ENCODE measurements around the gene HIRIP3.
"Not testable (repeated sequence)": the region's sequence is repeated elsewhere in the genome, so short reads cannot be mapped to it uniquely, and the experiment has no call there.

HIRIP3 gene

DNA sequence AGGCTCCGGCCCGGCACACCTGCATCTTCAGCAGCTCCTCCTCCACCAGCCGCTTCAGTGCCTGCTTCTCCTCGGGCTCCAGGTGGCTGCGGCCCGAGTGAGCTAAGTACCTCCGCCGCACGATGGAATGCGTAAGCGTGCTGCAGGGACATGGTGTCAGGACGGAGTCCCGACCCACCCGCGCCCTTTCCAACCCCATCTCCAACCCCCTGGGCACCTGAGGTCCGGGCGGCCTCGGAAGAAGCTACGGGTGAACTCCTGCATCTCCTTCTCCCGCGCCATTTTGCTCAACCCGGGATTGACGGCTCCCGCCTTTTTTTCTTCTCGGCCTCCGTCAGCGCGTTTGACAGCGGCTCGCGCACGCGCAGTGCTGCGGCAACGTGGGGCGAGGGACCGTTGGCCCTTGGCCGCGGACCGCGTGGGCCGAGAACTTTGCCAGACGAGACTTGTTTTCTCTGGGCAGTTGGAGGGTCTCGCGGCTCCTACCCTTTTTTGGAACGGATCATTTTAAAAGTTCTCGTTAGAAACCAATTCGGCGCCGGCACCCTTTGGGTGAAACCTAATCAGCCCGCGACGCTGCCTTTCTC is at the start of gene HIRIP3:
TSS of gene HIRIP3 (minus strand) at position 294 of the 587 bp plus-strand sequence. CDS start at position 282, 12 bp downstream.
- peak; percentile 87 for DNase-seq

DNA sequence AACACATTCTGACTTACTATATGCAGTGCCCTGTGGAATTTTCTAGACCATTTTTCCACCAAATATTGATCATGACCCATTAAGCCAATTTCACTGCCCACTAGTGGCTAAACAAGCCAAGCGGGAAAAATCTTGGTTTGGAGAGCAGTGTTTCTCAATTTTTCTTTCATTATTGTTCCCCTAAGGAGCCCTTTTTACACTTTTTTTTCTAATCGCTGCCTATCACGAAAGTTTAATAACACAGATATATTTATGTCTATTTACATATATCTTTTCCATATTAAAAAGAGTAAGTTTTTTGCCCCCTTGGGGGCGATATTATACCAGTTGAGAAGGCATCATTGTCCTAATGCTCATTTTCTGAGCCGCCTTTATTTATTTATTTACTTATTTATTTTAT is 46.4 kb upstream of the HIRIP3 start:
- no peak for DNase-seq

- not testable (repeated sequence) for DNase-seq
These were observed 45.3 kb upstream of the HIRIP3 start for GRCh38 chr16:30040690-30041089.

GRCh38 chr16:30040221-30040620 is 44.8 kb upstream of the HIRIP3 start:
- no peak for DNase-seq

- no peak for DNase-seq
These were observed 37.9 kb upstream of the HIRIP3 start for GRCh38 chr16:30033270-30033669.

DNA sequence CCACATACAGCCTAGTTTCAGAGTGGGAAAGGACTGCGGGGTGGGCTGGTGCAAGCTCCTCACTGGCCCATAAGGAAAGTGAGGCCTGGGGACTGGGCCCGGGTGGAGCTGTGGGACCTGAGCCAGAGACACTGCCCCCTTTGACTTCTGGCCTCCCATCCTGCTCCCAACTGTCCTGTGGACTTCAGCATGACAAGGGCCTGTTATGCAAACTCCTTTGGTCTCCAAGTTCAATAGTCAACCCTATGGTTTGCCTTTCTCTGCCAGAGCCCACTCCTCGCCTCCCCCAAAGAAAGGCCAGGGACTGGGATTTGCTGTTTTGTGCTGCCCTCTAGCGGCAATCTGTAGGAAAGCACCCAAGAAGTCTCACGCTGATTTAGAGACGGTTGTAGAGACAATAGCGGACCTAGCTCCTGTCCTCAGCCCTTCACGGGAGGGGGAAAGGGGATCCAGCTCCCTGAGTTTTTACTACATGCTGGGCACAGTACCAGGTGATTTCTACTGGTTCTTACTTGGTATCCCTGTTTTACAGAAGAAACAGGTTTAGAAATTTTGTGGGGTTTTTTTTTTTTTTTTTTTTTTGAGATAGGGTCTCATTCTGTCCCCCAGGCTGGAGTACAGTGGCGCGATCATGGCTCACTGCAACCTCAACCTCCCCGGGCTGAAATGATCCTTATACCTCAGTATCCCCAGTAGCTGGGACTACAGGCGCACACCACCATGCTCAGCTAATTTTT is 36.8 kb upstream of the HIRIP3 start:
- DNase-seq = peak; percentile 62

DNA sequence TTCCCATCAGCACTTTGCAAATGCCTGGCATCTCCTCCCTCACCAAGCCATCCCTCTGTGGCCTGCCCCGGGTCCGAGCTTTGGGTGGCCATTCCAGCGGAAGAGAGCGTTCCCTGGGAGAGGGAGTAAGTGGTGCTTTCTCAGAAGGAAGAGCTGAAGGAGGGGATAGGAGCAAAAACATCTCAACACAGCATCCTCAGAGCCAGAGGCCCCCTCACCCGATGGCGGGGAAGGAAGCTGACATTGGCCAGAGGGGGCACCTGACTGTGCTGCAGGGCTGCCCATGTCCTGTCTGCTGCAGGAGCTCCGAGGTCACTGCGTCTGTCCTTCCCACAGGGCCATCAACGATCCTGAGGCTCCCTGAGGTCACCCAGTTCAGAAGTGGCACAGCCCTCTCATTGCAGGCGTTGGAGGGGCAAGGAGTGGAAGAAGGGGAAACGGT is 36.1 kb upstream of the HIRIP3 start:
- no peak for DNase-seq

- DNase-seq = peak; percentile 37
These were observed 35.5 kb upstream of the HIRIP3 start, which contains the start of gene TLCD3B for GRCh38 chr16:30030841-30031413. TSS of gene TLCD3B (minus strand) at chr16:30031271. CDS start at chr16:30030527, 744 bp downstream.

- DNase-seq = no peak
These were observed 34.7 kb upstream of the HIRIP3 start for GRCh38 chr16:30030011-30030685.

DNA sequence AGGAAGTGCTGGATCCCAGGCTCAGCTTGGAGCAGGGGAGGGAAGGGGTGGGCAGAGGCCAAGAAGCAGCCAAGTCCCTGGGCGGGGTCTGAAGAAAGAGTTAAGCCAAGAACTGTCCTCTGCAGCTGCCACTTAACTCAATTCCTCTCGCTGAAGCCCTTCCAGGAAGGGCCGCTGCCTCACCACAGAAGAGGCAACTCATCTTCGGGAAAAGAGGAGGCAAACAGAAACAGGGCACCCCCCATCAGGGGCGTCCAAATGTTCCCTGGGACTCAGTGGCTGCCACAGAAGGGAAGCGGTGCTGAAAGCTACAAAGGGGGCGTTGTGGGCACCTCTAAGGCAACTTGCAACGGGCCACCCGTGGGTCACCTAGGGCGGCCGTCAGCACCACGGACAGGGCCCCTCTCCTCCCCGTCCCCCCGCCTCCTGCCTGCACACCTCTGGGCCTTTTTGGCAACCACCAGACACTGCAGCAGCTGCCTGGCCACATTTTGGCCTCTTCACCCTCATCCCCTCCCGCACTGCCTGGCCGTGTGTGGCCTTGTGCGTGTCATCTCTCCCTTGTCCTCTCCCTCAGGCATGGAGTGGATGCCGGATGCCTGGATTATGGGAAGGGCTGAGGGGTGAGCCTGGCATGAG is 33.1 kb upstream of the HIRIP3 start:
- no peak for DNase-seq

GRCh38 chr16:30027588-30028437 is 32.4 kb upstream of the HIRIP3 start:
- peak; percentile 74 for DNase-seq

DNA sequence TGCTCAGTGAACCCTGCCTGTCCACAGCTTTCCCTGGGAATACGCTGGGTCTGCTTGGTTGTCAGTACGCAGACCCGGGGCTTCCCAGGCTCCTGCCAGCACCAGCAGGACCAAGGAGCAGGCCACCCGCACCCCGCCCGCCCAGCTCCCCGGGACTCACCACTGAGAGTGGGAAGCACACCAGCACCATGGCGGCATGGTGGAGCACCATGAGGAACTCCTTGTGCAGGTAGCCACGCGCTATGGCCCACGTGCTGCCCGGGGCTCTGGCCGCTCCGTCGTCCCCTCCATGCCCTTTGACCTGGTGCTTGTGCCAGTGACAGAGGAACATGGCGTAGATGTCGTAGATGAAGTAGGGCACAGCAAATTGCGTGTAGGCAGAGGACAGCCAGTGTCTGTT is 31.0 kb upstream of the HIRIP3 start:
- DNase-seq = no peak

GRCh38 chr16:30025574-30025973 is 30.2 kb upstream of the HIRIP3 start:
- no peak for DNase-seq

DNA sequence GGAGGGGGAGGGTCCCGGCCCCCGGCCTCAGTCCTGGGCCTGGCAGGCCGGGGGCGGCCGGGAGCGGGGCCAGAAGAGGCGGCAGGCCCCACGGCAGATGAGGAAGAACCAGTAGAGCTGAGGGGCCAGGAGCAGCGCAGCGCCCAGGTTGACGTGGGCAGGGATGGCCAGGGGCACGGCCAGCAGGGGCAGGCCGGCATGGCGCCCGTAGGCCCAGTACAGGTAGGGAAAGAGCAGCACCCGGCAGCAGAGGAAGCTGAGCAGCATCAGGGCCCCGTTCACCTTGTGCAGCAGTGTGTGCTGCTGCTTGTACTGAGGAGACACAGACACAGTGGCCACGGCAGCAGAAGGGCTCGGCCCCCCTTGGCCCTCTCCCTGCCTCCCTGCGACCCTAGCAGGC is 29.7 kb upstream of the HIRIP3 start:
- no peak for DNase-seq

- DNase-seq = no peak
These were observed 29.0 kb upstream of the HIRIP3 start for GRCh38 chr16:30024451-30024850.

DNA sequence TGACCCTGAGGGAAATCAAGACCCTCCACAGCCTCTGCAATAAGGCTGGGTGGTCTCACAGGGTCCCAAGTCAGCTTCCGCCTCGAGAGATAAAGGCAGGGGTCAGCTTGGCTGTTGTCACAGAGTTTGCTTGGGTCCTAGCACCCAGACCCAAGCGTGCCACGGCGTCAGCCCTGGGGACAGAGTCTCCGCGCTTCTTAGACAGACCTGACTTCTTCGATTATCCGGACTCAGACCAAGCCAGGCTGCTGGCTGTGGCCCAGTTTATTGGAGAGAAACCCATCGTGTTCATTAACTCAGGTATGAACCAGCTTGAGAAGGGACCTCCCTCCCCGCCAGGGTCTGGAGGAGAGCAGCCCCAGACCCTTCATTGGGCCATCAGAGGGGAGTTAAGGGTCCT is 28.2 kb upstream of the HIRIP3 start:
- no peak for DNase-seq

DNA sequence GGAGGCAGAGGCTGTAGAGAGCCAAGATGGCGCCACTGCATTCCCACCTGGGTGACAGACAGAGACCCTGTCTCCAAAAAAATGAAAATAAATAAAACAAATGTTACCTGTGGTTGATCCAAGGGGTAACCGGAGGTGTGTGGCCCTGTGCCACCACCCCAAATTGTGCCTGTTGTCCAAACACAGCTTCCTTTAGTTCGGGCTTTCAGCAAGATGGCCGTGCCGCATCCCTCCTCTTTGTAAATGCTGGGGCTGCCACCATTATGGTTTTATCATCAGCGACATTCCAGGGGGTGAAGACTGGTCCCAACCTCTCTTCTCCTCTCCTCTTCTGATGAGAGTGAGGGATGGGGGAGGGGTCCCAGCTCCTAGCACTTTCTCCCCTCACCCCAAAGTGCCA is 27.5 kb upstream of the HIRIP3 start, which contains the start of gene C16orf92:
TSS of gene C16orf92 (plus strand) at position 312 of the 400 bp plus-strand sequence. CDS start 143 bp downstream, outside the sequence.
- no peak for DNase-seq

DNA sequence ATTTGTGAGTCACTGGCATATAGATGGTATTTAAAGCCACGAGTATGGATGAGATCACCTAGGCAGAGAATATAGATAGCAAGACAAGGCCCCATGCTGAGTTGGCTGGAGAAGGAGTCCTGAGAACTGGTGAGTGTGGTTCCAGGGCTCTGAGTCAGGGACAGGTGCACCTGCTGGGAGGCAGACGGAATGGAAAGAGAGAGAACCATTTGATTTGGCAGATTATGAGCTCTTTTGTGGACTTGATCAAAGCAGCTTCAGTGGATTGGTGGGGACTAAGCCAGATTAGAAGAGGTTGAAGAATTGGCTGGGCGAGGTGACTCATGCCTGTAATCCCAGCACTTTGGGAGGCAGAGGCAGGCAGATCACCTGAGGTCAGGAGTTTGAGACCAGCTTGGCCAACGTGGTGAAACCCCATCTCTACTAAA is 23.3 kb upstream of the HIRIP3 start:
- no peak for DNase-seq

DNA sequence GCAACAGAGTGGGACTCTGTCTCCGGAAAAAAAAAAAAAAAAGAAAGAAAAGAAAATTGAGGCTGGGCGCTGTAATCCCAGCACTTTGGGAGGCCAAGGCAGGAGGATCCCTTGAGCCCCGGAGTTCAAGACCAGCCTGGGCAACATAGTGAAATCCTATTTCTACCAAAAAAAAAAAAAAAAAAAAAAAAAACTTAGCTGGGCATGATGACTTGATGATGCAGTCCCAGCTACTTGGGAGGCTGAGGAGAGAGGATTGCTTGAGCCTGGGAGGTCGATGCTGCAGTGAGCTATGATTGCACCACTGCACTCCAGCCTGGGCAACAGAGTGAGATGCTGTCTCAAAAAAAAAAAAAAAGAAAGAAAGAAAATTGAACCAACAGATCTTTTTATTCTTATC is 22.5 kb upstream of the HIRIP3 start:
- DNase-seq = not testable (repeated sequence)

DNA sequence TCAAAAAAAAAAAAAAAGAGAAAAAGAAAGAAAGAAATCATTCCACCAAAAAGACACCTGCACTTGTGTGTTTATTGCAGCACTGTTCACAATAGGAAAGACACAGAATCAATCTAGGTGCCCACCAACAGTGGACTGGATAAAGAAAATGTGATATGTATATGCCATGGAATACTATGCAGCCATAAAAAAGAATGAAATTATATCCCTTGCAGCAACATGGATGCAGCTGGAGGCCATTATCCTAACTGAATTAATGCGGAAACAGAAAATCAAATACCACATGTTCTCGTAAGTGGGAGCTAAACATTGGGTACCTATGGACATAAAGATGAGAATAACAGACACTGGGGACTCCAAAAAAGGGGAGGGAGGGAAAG is 21.9 kb upstream of the HIRIP3 start:
- DNase-seq = no peak

DNA sequence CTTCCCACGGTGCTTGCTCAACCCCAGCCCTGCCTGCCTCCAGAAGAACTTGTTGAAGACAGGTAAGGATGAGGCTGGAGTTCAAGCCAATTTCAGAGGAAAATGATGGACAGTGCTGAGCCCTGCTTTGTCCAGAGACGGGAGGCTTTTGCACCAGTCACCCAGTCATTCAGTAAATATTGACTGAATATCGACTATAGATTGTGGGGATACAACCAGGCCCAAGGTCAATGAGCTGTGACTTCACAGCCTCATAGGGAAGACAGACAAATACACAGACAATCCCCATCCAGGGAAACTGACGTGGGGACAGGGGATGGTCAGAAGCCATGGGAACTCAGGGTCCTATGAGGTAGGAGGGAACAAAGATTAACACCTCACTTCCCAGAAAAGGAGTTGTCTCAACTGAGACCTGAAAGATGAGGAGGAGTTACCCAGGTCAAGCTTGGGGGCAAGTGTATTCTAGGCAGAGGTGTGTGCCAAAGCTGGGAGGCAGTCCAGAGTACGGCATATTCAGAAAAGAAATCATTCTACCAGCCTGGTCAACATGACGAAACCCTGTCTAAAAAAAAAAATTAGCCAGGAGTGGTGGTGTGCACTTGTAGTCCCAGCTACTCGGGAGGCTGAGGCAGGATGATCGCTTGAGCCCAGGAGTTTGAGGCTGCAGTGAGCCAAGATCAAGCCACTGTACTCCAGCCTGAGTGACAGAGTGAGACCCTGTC is 21.3 kb upstream of the HIRIP3 start:
- no peak for DNase-seq
